Brain microvascular endothelial cell (primary cell): ENCODE data around the gene TTBK1.

ENCODE experiments used
- DNase-seq: peaks from one replicate; pipeline ENCODE4 v3.0.0-alpha.2; 2020
- H3K27ac ChIP-seq: fragments of 250-450 bp; sonication (Bioruptor Pico); 2 replicates; pipeline ENCODE4 v1.5.1; 2020; ENCODE audit warnings: mild to moderate bottlenecking, moderate library complexity
- H3K27me3 ChIP-seq: fragments of 250-450 bp; sonication (Bioruptor Pico); replicated peaks from 2 replicates; pipeline ENCODE4 v1.5.1; 2020; ENCODE audit warnings: mild to moderate bottlenecking
- H3K36me3 ChIP-seq: fragments of 250-450 bp; sonication (Bioruptor Pico); replicated peaks from 2 replicates; pipeline ENCODE4 v1.5.1; 2020; ENCODE audit warnings: mild to moderate bottlenecking
- H3K4me3 ChIP-seq: 2 replicates; pipeline ENCODE4 v1.5.1; 2011; ENCODE audit warnings: low read depth, mild to moderate bottlenecking, control low read depth, low read length, moderate library complexity
- CTCF ChIP-seq: IDR thresholded peaks from 2 replicates; pipeline ENCODE4 v1.5.1; 2011; ENCODE audit warnings: low read depth, mild to moderate bottlenecking, moderate library complexity, low read length, control low read depth, inconsistent platforms; ENCODE audit errors: missing control alignments
- in situ Hi-C: cut with HindIII; loops from 2 replicates; pipeline ENCODE4 v1.10.0; 2017; ENCODE audit warnings: low sequenced_read_pairs, low pct_ligation_motif_present

The TTBK1 gene

GRCh38 chr6:43306086-43306485 is 62.8 kb downstream of the TTBK1 start:
- no peak for DNase-seq
- in situ Hi-C loops: no loop called here
- no peak overlapping the region for H3K27ac ChIP-seq
- no peak overlapping the region for H3K4me3 ChIP-seq
- H3K27me3 ChIP-seq: peaks cover 3% of the 10 kb centered on the region
- H3K36me3 ChIP-seq: no peaks in the 10 kb centered on the region
- no peak for TF ChIP-seq CTCF

- peaks cover 3% of the 10 kb centered on the region for H3K27me3 ChIP-seq
- no peak for TF ChIP-seq CTCF
- no peak overlapping the region for H3K27ac ChIP-seq
- DNase-seq: no peak
- H3K36me3 ChIP-seq: no peaks in the 10 kb centered on the region
- H3K4me3 ChIP-seq: no peak overlapping the region
- in situ Hi-C loops: no loop called here
Measured at GRCh38 chr6:43307451-43308100, 64.3 kb downstream of the TTBK1 start.

- in situ Hi-C loops: no loop called here
- peak; percentile 57 for TF ChIP-seq CTCF
- Histone ChIP-seq H3K36me3 (no peaks in the 10 kb centered on the region), H3K27ac (no peak within 1 kb of the TSS), H3K27me3 (peaks cover 3% of the 10 kb centered on the region), H3K4me3 (peak within 1 kb of the TSS; percentile 17)
- peak; percentile 4 for DNase-seq
Measured at GRCh38 chr6:43308101-43308989, 65.1 kb downstream of the TTBK1 start, which contains the start of gene CRIP3. CRIP3 (minus strand) TSS chr6:43308826; CDS start chr6:43308792, 34 bp downstream.

- H3K36me3 ChIP-seq: no peaks in the 10 kb centered on the region
- H3K27me3 ChIP-seq: peaks cover 3% of the 10 kb centered on the region
- in situ Hi-C loops: no loop called here
- no peak for TF ChIP-seq CTCF
- no peak overlapping the region for H3K27ac ChIP-seq
- H3K4me3 ChIP-seq: no peak overlapping the region
- DNase-seq: no peak
Measured at GRCh38 chr6:43308990-43309477, 65.8 kb downstream of the TTBK1 start.

GRCh38 chr6:43310134-43310533 is 66.9 kb downstream of the TTBK1 start:
- peaks cover 5% of the 10 kb centered on the region for H3K27me3 ChIP-seq
- no peak overlapping the region for H3K27ac ChIP-seq
- no peak for TF ChIP-seq CTCF
- in situ Hi-C loops: no loop called here
- no peaks in the 10 kb centered on the region for H3K36me3 ChIP-seq
- no peak overlapping the region for H3K4me3 ChIP-seq
- no peak for DNase-seq
